HG02973 (cell line): ENCODE data around the gene DPYSL4.

Experiments used
- ATAC-seq: cut with Tn5 transposase; IDR thresholded peaks from one replicate; pipeline ENCODE4 v1.9.1; 2021; ENCODE audit warnings: moderate library complexity; ENCODE audit not compliant: unreplicated experiment

The DPYSL4 gene

GRCh38 chr10:132186488-132187429, at the start of gene DPYSL4:
TSS of gene DPYSL4 (plus strand) at chr10:132186948. CDS start at chr10:132187064, 116 bp downstream.
- ATAC-seq = no peak

GRCh38 chr10:132137111-132138072, 49.4 kb upstream of the DPYSL4 start:
- no peak for ATAC-seq

DNA sequence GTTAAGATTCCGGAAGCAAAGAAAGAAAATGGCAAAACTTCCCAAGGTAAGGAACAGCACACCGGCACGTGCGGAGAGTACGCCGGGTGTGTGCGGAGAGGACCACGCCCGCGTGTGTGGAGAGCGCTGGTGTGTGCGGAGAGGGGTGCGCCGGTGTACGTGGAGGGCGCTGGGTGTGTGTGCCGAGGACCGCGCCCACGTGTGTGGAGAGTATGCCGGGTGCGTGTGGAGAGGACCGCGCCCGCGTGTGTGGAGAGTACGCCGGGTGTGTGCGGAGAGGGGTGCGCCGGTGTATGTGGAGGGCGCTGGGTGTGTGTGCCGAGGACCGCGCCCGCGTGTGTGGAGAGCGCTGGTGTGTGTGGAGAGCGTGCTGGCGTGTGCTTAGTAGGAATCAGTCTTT, 48.6 kb upstream of the DPYSL4 start:
- no peak for ATAC-seq

DNA sequence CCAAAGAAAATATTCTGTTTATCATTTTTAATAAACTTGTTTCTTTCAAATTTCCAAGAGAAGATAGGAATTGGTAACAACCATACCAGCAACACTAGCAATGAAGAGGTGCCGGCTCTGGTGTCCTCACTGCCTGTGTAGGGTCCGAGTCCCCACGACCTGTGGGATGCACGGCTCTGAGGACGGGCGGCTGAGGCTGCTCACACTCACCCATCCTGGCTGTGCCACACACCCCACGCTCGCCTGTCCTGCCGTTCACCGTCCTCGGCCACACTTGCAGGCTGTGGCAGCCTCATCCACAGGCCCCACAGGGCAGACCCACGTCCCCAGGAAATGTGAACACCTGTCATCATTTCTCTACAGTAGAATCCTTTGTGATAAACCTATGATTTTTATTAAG, 48.2 kb upstream of the DPYSL4 start:
- no peak for ATAC-seq

DNA sequence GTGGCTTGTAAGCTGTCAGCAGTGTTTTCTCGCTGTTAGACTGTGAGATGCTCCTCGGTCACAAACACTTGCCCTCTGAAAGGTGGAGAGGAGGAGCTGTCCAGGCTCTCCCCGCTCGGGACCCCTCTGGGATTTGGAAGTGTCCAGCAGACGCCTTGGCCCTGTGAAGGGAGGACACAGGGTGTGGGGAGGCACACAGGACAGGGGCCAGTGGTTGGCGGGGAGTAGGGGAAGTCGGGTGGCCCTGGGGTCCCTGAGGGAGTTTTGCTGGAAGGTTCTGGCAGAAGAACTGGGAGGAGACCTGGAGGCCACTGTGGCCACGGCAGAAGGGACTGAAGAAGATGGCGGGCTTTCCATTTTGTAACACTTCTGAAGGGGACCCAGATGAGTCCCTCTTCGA, 47.2 kb upstream of the DPYSL4 start:
- ATAC-seq = no peak

GRCh38 chr10:132140167-132140925, 46.4 kb upstream of the DPYSL4 start:
- no peak for ATAC-seq

- ATAC-seq = no peak
These were observed 45.7 kb upstream of the DPYSL4 start for GRCh38 chr10:132141076-132141475.

DNA sequence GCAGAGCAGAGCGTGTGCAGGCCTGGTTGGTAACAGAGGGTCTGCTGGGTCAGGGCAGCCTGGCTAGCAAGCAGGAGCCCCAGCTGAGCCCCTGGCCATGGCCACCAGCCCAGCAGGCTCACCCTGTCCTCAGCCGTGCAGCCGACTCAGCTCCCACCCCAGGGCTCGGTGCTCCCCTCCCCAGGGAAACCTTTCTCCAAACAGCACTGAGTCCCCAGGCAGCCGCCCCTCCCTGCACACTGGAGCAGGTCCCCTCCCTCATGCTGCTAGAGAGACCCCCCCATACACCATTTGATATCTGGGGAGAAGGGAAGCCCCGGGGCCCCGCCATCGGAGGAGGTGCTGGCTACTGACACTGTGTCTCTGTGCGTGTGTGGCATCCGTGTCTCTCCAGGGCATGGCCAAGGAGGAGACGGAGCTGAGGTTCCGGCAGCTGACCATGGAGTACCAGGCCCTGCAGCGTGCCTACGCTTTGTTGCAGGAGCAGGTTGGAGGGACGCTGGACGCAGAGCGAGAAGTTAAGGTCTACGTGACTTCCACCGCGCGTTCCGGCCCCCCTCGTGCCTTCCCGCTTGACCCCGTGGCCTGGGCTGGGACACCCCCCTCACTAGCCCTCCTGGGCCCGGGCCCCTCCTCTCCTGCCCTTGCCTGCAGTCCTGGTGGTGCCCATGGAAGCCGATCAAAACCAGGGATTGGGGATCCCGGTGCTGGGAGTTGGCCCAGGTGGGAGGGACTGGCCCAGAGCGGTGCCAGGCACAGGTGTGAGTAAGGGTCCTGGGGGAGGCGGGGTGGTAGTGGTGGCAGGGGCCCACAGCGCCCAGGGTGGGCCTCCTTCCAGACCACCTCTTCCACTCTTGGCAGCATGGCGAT, 45.0 kb upstream of the DPYSL4 start:
- ATAC-seq = no peak

DNA sequence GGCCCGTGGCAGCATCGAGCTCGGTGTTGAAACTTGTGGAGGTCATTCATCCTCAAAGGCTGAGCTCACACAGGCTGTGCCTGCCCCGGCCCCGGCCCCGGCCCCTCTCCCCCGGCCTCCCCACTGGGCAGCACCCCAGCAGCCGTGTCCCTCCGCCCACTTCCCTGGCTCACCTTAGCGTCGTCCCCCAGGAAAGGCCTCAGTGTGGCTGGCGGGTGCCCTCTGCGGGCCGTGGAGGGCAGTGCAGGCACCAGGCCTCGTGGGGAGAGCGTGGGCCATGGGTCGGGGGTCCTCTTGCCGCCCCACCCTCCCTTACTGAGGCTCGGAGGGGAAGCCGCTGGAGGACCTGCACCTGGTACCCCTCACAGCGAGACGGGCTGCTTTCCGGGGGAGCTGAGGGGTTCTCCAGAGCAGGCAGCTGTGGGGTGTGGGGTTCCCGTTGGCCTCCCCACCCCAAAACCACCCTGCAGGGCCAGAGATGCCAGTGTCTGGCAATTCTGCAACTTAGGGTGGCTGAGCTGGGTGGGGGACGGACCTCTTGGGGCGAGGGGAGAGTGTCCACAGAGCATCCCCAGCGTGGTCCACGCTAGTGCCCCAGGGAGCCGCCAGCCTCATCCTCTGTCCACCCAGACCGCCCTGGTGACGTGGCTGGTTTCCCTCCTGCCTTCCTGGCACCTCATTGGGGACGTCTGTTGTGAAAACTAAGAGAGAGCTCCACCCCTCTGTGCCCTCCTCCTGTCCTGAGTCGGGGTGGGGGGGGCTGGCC, 44.2 kb upstream of the DPYSL4 start:
- peak; percentile 51 for ATAC-seq

DNA sequence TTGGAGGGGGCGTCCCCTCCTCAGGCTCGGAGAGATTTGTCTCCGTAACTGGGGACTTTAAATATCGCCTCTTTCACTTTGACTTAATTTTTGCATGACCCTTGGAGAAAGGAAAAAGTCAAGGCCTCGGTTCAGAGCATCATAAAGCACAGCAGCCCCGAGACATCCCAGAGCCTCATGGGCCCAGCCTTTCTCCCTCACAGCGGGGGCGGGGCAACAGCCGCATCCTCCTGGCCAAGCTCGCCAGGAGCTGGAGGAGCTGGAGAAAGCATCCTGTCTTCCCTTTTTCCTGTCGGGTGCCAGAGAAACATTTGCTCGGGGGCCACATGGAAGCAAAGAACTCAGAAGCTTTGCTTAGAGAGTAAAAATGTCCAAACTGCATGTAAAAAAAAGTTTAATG, 43.6 kb upstream of the DPYSL4 start:
- no peak for ATAC-seq

DNA sequence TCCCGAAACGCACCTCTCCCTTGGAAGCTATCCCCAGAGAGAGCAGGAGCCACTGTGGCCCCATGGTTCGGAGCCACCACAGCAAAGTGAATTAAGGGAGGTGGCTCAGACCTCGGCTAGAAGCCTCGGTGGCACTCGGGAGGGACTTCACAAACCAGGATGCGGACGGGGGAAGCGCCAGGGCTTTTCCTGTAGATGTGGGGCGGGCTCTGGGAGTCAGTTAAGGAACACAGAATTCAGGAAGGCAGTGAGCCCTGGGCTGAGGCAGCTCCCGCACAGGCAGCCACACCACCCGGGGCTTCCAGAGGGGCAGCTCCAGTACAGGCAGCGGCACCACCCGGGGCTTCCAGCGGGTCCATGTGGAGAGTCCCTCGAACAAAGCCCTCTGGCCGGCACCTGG, 42.7 kb upstream of the DPYSL4 start:
- no peak for ATAC-seq

- ATAC-seq = no peak
These were observed 41.7 kb upstream of the DPYSL4 start for GRCh38 chr10:132145002-132145401.

DNA sequence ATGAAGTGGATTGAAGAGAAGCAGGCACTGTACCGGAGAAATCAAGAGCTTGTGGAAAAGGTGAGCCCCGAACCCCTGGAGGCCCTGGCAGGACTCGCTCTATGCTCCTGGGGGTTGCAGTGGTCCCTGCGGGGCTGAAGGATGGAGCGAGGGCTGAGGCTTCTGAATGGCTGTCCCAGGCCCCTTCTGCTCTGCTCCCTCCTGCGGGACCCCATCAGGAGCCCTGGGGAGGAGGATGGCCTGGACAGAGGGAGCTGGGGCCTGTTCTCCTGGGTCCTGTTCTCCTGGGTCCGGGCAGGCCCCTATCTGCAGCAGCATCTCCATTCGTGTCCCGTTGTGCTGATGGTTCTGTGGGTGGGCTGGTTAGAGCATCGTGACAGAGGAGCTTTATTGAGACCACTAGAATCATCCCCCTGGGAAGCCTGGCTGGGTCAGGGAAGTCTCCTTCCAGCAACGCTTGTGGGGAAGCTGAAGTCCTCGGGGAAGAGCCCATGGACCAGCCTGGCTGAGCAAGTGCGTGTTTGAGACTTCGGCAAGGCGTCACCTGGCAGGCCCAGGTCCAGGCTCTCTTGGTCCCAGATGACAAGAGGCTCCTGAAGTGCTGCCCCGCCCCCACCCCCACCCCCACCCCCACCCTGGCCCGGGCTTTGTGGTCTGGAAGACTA, 41.1 kb upstream of the DPYSL4 start:
- ATAC-seq = no peak

GRCh38 chr10:132146271-132146671, 40.5 kb upstream of the DPYSL4 start:
- no peak for ATAC-seq

- ATAC-seq = no peak
These were observed 39.5 kb upstream of the DPYSL4 start for GRCh38 chr10:132146941-132147915.

DNA sequence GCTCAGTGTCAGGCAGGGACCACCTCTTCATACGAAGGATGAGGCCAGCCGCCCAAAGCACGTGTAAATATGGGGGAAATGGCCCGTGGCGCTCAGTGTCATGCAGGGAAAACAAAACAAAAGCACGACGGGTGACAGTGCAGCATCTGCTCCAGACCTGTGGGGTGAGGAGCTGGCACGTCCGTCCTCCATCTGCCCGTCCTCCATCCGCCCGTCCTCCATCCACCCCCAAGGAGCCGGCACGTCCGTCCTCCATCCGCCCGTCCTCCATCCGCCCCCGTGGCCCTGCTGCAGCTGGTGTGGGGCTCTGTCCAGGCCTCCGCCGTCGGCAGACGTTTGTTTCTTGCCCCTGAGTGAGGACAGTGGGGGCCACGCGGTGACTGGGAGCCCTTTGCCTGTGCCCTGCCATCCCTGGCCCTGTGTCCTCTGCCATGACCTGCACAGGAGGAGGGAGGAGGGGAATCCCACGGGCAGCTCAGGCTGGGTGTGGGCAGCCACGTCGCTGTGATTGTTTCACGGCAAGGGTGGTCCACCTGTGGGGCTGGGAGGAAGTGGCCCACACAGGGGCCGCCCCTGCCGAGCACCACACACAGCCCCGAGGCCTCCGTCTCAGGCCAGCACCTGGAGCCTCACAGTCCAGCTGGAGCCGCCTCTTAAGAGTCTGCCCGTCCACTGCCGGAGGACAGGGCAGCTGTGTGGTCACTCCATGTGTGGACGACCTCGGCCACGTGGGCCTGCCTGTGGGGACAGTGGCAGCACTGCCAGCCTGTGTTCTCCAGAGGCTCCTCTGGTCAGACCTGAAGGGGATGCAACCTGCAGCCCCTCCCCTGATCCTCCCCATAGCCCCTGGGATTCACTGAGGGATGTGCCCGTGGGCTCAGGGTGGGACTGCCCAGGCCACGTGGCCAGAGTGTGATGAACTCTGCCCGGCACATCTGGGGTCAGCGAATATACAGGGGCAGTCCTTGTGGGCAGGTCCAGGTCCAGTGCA, 38.2 kb upstream of the DPYSL4 start:
- ATAC-seq = no peak
